Measurements from ENCODE around the gene TSPEAR.
"Not testable (repeated sequence)": the region's sequence is repeated elsewhere in the genome, so short reads cannot be mapped to it uniquely, and the experiment has no call there.

The TSPEAR gene

GRCh38 chr21:44686000-44686781, 25.2 kb downstream of the TSPEAR start:
- no peak for DNase-seq

GRCh38 chr21:44685050-44685449, 26.3 kb downstream of the TSPEAR start:
- not testable (repeated sequence) for DNase-seq

GRCh38 chr21:44684483-44684882, 26.9 kb downstream of the TSPEAR start:
- DNase-seq, result no peak

- no peak for DNase-seq
These were observed 27.3 kb downstream of the TSPEAR start for GRCh38 chr21:44684077-44684476.

GRCh38 chr21:44682580-44683151, 28.7 kb downstream of the TSPEAR start:
- no peak for DNase-seq

- DNase-seq, result no peak
These were observed 29.4 kb downstream of the TSPEAR start, which contains the start of gene KRTAP12-1 for GRCh38 chr21:44681861-44682579. Gene KRTAP12-1 (minus strand): TSS chr21:44682163. CDS start chr21:44682123, 40 bp downstream.

- no peak for DNase-seq
These were observed 30.2 kb downstream of the TSPEAR start for GRCh38 chr21:44681152-44681551.

GRCh38 chr21:44677881-44678280, 33.5 kb downstream of the TSPEAR start:
- no peak for DNase-seq

- DNase-seq, result no peak
These were observed 39.5 kb downstream of the TSPEAR start for GRCh38 chr21:44671911-44672310.

GRCh38 chr21:44670642-44671432, 40.5 kb downstream of the TSPEAR start:
- DNase-seq, result no peak

- DNase-seq, result no peak
These were observed 43.8 kb downstream of the TSPEAR start for GRCh38 chr21:44667612-44668011.

GRCh38 chr21:44666401-44667320, 44.7 kb downstream of the TSPEAR start, which contains the start of gene KRTAP12-2:
Gene KRTAP12-2 (minus strand): TSS chr21:44666927. CDS start chr21:44666886, 41 bp downstream.
- no peak for DNase-seq

- DNase-seq, result no peak
These were observed 46.7 kb downstream of the TSPEAR start for GRCh38 chr21:44664691-44665090.

GRCh38 chr21:44661567-44661966, 49.8 kb downstream of the TSPEAR start:
- not testable (repeated sequence) for DNase-seq

GRCh38 chr21:44658913-44659595, 52.3 kb downstream of the TSPEAR start:
- DNase-seq, result no peak

GRCh38 chr21:44658541-44658910, 52.8 kb downstream of the TSPEAR start:
- no peak for DNase-seq

GRCh38 chr21:44657635-44658540, 53.5 kb downstream of the TSPEAR start, which contains the start of gene KRTAP12-3:
Gene KRTAP12-3 (plus strand): TSS chr21:44657932. CDS start chr21:44657980, 48 bp downstream.
- no peak for DNase-seq

- no peak for DNase-seq
These were observed 54.5 kb downstream of the TSPEAR start for GRCh38 chr21:44656868-44657267.

Measured in amygdala (tissue), 56 donors.